HG03571 (cell line): ENCODE measurements around the gene GMDS.

Experiments used
- ATAC-seq: cut with Tn5 transposase; IDR thresholded peaks from one replicate; pipeline ENCODE4 v1.9.1; 2021; ENCODE audit not compliant: unreplicated experiment

The GMDS gene

DNA sequence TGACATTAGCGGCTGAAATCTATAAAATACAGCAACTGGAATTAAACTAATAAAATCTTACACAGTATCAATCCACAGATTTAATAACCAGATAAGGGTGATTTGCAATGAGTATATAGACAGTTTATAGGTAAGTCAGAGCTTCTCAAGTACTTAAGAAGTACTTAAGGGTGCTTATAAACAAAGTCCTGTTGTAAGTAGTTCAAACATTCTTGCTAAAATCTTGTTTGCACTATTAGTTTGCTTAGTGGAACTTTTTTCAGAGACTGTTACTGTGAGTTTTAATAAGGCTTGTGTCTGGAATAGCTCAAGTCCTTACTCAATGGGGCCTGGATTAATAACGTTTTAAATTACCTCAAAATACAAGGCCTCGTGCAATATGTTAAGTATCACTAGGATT is 240.5 kb downstream of the GMDS start:
- ATAC-seq: no peak

DNA sequence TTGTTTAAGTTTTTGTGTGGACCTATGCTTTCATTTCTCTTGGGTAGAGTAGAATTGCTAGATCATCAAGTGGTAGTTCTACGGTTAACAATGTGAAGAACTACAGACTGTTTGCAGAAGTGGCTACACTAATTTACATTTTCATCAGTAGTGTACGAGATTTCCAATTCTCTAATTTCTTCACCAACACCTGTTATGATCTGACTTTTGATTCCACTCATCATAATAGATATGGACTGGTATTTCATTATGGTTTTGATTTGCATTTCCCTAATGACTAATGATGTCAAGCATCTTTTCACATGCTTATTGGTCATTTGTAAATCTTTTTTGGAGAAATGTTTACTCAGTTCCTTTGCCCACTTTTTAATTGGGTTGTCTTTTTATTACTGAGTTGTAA is 244.4 kb downstream of the GMDS start:
- no peak for ATAC-seq

DNA sequence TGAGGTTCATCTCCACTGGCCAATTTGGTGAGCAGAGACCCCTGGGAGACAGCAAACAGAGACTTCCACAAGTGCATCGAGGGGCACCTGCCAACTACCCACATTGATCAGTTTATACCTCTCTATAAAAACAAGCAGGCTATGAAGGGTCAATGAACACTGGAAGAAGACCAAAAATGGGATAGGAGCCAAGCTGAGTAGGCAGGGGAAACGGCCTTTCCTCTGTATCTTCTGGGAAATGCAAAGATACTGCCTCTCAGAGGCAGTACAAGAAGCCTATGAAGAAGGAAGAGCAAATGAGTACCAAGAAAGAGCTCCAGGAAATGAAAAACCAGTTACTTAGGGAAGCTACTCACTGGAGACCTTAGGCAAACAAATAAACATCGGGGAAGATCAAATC is 247.7 kb downstream of the GMDS start:
- no peak for ATAC-seq

DNA sequence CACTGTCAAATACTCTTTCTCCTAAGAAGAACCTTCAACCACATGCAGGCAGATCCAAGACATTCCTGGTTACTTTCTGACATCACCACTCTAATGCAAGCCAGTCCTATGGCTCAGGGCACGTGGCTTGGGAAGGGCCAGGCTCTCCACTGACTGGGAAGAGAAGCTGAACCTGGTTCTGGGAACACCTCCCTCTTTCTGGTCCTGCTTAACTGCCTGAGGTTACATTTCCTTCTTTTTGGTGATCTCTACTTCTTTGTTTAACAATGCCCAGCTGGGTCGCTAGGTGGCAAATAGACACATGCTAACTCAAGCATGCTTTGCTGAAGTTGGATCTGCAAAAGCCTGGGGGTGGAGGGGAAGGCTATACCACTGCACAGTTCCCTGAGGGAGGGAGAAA is 249.8 kb downstream of the GMDS start:
- no peak for ATAC-seq

DNA sequence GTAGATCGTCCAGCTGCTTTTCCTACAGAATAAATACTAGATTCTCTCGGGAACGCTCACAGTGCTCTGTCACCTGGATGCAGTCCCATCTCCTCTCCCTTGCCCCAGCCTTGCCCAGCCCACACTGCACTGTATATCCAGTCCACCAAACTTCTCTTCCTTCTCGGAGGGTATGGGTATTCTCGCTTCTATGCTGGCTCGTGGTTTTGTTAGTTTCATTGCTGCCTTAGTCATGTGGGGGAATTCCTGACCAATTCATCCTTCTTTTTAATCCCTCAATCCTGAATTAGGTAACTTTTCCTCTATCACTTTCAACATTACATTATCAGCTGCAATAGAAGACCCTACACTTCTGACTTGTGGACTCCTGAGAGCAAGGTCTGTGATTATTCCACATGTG is 252.4 kb downstream of the GMDS start:
- no peak for ATAC-seq

DNA sequence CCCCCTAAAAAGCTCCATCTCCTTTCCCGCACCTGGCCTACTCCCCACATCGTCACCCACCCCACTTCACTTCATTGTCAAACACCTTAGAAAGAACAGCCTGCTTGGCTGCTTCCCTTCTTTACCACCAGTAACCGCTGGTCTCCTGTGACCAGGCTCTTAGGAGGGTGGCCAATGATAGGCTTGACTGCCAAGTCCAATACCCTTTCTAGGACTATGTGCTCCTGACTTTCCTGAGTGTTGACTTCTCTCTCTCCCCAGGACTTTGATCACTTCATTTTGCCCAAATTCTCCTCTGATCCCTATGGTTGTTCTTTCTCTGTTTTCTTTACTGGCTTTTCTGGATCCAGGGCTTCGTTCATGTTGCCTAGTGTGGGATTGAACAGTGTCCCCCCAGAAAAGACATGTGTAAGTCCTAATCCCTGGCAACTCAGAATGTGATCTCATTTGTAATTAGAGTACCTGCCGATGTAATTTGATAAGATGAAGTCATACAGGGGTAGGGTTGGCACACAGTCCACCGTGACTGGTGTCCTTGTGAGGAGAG is 254.0 kb downstream of the GMDS start:
- no peak for ATAC-seq

DNA sequence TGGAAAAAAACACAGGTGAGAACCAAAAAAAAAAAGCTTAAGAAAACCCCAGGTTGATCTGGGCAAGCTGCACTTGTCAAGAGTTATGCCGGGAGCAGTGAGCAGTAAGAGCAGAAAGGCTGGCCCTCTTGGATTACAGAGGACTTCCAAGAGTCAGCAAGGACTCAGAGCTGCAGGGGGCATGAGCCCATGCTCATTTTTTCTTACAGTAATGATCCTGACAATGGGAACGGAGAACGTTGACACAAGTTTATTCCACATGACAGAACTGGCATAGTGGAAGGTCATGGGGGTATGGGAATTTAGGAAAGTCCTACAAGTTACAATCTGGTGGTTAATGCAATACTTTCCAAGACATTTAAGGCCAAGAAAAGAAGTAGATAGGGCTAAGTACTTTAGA is 256.6 kb downstream of the GMDS start:
- ATAC-seq: no peak

DNA sequence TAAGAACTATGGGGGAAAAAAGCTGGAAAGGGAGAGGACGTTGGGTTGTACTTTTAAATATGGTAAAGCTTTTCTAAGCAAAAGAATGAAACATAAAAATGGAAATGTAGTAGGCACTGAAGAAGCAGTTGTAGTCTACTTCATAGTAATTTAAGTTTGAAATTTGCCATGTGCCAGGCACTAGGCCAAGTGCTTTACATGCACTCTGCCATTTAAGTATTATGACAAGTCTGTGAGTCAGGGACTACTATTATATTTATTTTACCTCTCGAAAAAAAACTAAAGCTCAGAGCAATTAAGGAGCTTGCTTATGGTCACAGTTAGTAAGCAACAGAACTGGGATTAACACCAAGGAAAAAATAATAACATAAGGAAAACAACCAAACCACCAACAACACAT is 257.8 kb downstream of the GMDS start:
- ATAC-seq: no peak

DNA sequence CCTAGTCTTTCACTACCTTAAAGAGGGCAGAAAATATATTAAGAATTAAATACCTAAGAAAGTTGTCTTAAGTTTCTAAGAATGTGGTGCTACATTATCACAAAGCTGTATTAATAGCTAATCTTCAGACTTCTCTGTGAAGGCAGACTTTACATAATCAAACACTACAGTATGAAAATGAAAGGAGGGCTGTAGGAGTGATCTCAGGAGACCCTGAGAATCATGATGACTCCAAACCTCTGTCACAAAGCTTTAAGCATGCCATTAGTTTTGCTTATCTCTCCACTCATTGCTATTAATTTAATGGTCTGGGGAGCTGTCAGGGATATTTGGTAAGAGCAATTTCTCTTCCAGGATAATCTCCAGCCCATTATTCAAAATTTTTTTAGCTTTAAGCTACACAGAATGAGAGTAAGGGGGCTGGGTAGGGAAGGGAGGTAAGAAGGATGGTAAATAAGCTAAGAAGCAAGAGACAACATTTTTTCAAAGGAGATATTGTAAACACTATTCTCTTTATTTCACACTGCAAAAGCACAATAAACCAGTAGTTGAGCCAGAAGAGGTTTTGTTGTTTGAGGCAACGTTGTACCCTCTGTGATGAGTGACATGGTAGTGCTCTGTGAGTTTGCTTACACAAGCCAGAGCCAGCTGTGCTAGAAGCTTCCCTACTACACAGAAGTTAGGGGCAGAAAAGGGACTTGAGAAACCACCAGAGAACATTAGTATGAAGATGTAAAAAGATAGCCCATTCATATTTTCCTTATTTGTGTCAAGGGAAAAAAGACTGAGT is 258.8 kb downstream of the GMDS start:
- no peak for ATAC-seq

DNA sequence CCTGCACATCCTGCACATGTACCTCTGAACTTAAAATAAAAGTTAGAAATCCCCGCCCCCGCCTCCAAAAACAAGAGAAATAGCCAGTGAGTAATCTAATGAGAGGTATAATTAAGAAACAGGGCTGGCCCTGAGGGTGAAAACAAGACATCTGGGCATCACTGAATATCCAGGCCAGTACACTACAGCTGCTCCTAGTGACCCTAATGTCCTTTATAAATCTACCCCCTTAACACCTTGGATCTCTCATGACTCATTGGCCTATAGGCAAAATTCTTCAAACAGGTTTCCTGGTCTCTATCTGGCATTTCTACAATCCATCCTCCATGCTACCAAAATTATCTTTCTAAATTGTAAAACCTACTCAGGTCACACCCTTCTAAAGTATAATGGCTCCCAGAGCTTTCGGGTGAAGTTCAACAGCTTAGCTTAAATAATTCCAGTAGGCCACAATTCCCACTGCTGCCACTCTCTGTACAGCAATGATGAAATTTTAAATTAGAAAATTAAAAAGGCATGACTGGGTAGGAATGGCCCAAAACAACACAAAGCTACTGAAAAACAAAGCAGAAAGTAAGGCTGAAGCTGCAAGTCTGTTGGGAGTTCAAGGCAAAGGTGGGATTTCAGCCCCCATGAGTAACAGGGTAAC is 260.9 kb downstream of the GMDS start:
- ATAC-seq: no peak

DNA sequence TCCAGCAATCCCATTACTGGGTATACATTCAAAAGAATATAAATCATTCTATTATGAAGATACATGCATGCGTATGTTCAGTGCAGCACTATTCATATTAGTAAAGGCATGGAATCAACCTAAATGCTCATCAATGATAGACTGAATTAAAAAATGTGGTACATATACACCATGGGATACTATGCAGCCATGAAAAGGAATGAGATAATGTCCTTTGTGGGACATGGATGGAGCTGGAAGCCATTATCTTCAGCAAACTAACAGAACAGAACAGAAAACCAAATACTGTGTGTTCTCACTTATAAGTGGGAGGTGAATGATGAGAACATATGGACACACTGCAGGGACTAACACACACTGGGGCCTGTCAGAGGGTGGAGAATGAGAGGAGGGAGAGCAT is 261.6 kb downstream of the GMDS start:
- no peak for ATAC-seq

DNA sequence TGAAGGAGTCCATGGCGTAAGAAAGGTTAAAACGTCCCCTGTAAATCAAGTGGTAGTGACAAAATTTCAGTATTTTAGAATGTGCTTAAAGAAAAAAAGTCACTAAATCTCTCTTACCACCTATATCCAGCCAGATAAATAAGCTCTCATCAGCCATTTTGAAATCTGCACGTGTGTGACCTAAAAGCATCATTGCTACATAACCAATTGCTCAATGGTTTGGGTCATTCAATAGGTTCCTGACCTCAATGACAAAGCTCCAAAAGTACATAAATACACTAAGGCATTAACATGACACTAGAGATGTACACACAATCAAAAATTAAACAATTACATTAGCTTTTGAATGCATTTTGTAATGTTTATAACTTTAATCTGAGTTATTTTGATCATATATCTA is 272.4 kb downstream of the GMDS start:
- ATAC-seq: no peak

DNA sequence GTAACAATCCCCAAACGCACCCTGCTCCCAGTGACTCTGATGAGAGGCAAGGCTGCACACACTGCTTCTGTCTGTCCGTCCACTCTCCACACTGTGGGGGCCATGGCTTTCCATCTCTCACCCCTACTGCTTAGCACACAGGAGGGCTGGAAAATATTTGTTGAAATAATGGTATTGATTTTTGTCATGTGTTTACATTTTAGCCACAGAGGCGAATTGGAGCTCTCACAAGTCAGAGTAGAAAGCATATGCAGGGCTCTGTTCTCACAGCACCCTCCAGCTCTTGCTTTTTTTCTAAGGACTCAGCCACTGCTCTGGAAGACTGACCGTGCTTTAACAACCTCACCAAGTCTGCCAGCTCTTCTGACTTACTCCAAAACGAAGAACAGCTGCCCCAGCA is 273.8 kb downstream of the GMDS start:
- ATAC-seq: no peak

DNA sequence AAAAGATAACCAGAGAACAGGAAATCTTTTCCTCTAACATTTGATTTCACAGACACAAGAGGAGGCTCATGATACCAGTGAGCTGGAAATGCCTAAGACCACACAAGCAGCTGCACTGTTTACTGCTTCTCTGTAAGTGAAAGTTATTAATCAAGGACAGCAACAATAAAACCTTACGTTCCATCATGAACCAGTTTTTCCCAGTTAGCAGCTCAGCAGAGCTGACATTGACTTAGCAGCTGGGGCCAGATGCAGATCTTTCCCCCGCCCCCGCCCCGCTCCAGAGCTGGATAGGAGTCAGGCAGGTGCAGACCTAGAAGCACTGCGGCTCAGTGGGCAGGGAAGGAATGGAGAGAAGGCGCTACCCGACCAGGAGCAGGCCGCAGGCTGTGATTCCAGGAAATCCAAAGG is 275.2 kb downstream of the GMDS start:
- ATAC-seq: no peak

DNA sequence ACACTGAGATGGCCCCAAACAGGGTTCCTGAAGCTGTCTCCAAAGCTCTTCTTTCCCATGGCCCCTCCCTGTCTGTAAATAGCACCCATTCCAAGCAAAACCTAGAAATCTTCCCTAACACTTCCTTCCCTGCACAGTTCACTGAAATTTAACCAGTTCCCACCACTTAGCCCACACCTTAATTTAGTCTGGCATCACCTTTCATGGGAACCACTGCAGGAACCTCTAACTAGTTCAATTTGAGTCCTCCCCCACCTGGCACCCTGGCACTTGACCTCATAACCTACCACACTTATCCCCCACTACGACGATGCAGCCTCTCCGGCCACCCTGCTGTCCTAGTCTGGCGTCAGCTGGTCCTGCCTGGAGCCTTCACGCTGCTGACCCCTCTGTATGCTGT is 278.7 kb downstream of the GMDS start:
- ATAC-seq: no peak

DNA sequence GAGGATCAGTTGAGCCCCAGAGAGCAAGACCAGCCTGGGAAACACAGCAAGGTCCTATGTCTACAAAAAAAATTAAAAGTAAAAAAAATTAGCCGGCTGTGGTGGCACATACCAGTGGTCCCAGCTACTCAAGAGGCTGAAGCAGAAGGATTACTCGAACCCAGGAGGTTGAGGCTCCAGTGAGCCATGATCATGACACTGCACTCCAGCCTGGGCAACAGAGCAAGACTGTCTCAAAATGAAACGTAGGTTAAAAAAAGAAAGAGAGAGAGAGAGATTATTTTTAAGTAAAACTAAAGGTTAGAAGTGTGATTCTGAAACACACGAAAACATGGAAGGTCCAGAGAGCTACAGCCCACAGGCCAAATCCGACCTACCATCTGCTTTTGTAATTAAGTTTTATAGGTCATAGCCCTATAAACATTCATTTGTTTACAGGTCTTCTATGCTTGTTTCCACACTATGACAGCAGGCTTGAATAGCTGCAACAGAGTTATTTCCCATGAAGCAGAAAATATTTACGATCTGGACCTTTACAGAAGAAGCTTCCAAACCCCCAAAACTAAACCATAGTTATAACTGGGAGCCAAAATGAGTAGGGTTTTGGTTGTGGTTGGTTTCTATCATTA is 279.7 kb downstream of the GMDS start:
- no peak for ATAC-seq

DNA sequence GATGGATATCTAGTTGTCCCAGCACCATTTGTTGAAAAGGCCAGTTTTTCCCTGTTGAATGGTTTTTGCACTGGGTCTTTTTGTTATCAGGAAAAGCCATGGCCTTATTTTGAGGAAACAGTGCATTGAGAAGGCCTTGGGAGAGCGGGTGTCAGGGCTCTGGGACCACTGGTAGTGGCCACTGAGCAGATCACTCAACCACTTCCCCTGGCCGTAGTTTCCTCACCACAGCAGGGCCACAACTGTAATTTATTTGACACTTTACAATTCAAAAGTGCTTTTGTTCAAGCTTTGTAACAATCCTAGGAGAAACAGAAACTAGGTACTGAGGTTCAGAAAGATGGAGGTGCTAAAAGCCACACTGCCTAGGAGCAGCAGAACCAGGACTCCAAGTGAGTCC is 281.8 kb downstream of the GMDS start:
- no peak for ATAC-seq

DNA sequence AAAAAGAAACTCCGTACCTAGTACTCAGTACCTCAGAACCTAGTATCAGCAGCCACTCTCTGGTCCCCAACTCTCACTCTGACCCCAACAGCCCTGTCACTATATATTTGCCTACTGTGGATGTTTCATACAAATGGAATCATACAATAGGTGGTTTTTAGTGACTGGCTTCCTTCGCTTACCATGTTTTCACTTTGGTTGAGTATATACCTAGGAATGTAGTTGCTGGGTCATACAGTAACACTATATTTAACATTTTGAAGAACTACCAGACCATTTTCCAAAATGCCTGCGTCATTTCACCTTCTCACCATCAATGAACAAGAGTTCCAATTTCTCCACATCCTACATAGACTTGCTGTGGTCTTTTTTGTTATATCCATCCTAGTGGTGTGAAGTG is 283.2 kb downstream of the GMDS start:
- ATAC-seq: no peak

DNA sequence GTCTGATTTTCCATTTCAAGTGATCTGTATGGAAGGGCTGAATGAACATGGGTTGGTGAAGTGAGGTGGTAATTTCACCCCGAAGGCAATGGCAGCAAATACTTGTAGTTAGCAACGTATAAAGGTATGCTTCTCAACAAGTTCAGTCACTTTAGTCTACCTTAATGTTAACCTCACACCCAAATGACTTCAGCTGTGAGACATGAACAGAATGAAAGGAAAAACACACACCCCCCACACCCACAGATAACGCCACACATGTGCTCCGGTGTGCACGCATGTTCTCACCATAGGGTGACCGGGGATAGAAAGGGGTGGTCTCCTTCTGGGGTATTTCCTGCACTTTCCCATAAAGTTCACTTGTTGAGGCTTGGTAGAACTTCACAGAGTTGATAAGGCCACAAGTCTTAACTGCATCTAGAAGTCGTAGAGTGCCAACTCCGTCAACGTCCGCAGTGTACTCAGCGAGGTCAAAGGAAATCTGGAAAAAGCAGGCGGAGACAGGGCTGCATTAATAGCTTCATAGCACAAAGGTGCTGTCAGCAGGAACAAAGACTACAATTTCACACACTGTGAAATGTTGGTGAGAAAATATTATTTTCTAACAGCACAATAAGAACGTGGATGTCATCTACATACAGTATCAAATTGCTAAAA is 284.8 kb downstream of the GMDS start:
- ATAC-seq: no peak

DNA sequence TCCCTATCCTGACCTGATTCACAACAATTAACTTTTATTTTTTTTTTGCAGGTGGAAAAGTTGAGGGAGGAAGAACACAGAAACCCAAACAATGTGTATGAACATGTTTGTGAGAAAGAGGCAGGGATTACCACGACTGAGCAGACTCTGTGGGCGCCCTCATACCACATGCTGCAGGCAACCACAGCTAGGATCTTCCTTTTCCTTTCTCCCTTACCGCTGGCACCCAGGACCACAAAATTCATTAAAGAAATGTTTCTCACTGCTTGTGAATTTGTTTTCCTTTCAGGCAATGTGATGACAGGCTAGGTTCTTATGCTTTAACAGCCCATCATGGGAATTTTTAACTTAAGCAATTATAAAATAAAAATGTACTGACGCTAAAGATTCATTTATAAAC is 287.1 kb downstream of the GMDS start:
- no peak for ATAC-seq

DNA sequence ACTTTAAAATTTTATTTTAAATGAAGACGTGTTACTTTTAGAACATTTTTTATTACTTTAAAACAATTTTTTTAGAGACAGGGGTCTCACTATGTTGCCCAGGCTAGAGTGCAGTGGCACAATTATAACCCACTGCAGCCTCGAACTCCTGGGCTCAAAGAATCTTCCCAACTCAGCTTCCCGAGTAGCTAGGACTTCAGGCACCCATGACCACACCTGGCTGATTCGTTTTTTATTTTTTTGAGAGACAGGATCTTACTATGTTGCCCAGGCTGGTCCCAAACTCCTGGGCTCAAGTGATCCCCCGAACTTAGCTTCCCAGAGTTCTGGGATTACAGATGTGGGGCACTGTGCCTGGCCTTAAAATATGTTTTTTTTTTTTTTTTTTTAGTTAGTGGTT is 287.7 kb downstream of the GMDS start:
- no peak for ATAC-seq
